Stimulated activated naive CD4-positive, alpha-beta T cell (primary cell): Measurements from ENCODE around the gene TXNDC11.
"Not testable (repeated sequence)": the region's sequence is repeated elsewhere in the genome, so short reads cannot be mapped to it uniquely, and the experiment has no call there.

Source experiments
- DNase-seq, 6 experiments: peaks; one replicate each; lab custom pipeline; 2025; lab: John Stamatoyannopoulos, UW

TXNDC11 gene

GRCh38 chr16:11742536-11743307 lies at the start of gene TXNDC11:
Gene TXNDC11, minus strand, starts transcription at chr16:11742857. Its CDS starts 127 bp downstream, at chr16:11742730.
- peak; percentile 98 to 99 (median 98) for DNase-seq

- DNase-seq = no peak
Observed at GRCh38 chr16:11791144-11791828, 48.6 kb upstream of the TXNDC11 start.

GRCh38 chr16:11788914-11789313 lies 46.3 kb upstream of the TXNDC11 start:
- DNase-seq = peak in 2 of 6 experiments; percentile 13 to 14

GRCh38 chr16:11784980-11785599 lies 42.4 kb upstream of the TXNDC11 start:
- DNase-seq = not testable (repeated sequence)

GRCh38 chr16:11784381-11784780 lies 41.7 kb upstream of the TXNDC11 start:
- not testable (repeated sequence) for DNase-seq

GRCh38 chr16:11784038-11784369 lies 41.3 kb upstream of the TXNDC11 start:
- DNase-seq = no peak

GRCh38 chr16:11783319-11784037 lies 40.8 kb upstream of the TXNDC11 start:
- DNase-seq = peak; percentile 34 to 87 (median 72)

- no peak for DNase-seq
Observed at GRCh38 chr16:11781773-11782172, 39.1 kb upstream of the TXNDC11 start.

- no peak for DNase-seq
Observed at GRCh38 chr16:11780991-11781680, 38.5 kb upstream of the TXNDC11 start.

GRCh38 chr16:11779074-11779473 lies 36.4 kb upstream of the TXNDC11 start:
- no peak for DNase-seq

GRCh38 chr16:11774065-11774626 lies 31.5 kb upstream of the TXNDC11 start:
- no peak for DNase-seq

GRCh38 chr16:11768849-11769248 lies 26.2 kb upstream of the TXNDC11 start:
- DNase-seq = no peak

GRCh38 chr16:11762431-11762830 lies 19.8 kb upstream of the TXNDC11 start:
- no peak for DNase-seq

- no peak for DNase-seq
Observed at GRCh38 chr16:11759997-11760396, 17.3 kb upstream of the TXNDC11 start.

- no peak for DNase-seq
Observed at GRCh38 chr16:11759163-11759834, 16.6 kb upstream of the TXNDC11 start.

- no peak for DNase-seq
Observed at GRCh38 chr16:11757671-11758545, 15.3 kb upstream of the TXNDC11 start.

- DNase-seq = no peak
Observed at GRCh38 chr16:11756248-11756647, 13.6 kb upstream of the TXNDC11 start.

GRCh38 chr16:11755022-11755760 lies 12.5 kb upstream of the TXNDC11 start:
- DNase-seq = no peak

- no peak for DNase-seq
Observed at GRCh38 chr16:11752856-11753255, 10.2 kb upstream of the TXNDC11 start.
